IMR-90 (cell line): ENCODE measurements around the gene HSF2BP. TPM values are rescaled to one million over a fixed set of nuclear protein-coding genes. Genes with fewer than 3 reads are reported as not detected.

Experiments
- ATAC-seq: fragments of 200-7000 bp; cut with Tn5 transposase; 2 replicates; pipeline ENCODE4 v1.9.1; 2020; ENCODE audit warnings: low read depth, mild to moderate bottlenecking, moderate library complexity
- BruUV-seq: library from RNA; stranded (reverse); fragments of 400-500 nt; replicated peaks from 2 replicates; lab custom pipeline; 2021; lab: Mats Ljungman, UMichigan
- CTCF ChIA-PET: fragments of 300-600 bp; formaldehyde crosslinking; extraction: SDS; loops from one replicate; lab custom pipeline; 2021; ENCODE audit warnings: antibody characterized with exemption; lab: Yijun Ruan, JAX
- POLR2A ChIA-PET: fragments of 300-600 bp; sonication (Branson Sonifier 250); formaldehyde crosslinking; loops from one replicate; lab custom pipeline; 2022; ENCODE audit warnings: antibody characterized with exemption; ENCODE audit not compliant: unreplicated experiment; lab: Charles Lee
- DNase-seq: peaks from one replicate; pipeline ENCODE4 v3.0.0; 2013
- H2AFZ ChIP-seq: replicated peaks from 2 replicates; pipeline ENCODE3; 2013; ENCODE audit warnings: low read length, mild to moderate bottlenecking; ENCODE audit not compliant: poor library complexity
- H2AK5ac ChIP-seq: 2 replicates; pipeline ENCODE4 v1.6.1; 2013; ENCODE audit warnings: low read depth, low read length, inconsistent platforms
- H2AK9ac ChIP-seq: replicated peaks from 2 replicates; pipeline ENCODE3; 2013; ENCODE audit warnings: mild to moderate bottlenecking, low read depth, low read length, moderate library complexity; ENCODE audit not compliant: poor library complexity
- H2BK120ac ChIP-seq: 2 replicates; pipeline ENCODE4 v1.6.1; 2013; ENCODE audit warnings: low read depth, low read length, inconsistent platforms
- H2BK15ac ChIP-seq: 3 replicates; pipeline ENCODE4 v1.6.1; 2013; ENCODE audit warnings: low read depth, low read length, inconsistent platforms
- H2BK20ac ChIP-seq: 2 replicates; pipeline ENCODE4 v1.6.1; 2013; ENCODE audit warnings: low read depth, mild to moderate bottlenecking, inconsistent platforms, low read length, moderate library complexity
- H2BK5ac ChIP-seq: 2 replicates; pipeline ENCODE4 v1.6.1; 2013; ENCODE audit warnings: mild to moderate bottlenecking, low read depth, low read length, inconsistent platforms; ENCODE audit not compliant: poor library complexity, severe bottlenecking
- H3K14ac ChIP-seq: replicated peaks from 2 replicates; pipeline ENCODE4 v1.6.1; 2013; ENCODE audit warnings: low read depth, low read length, inconsistent platforms
- H3K18ac ChIP-seq: 2 replicates; pipeline ENCODE4 v1.6.1; 2013; ENCODE audit warnings: low read depth, low read length, control low read depth
- H3K23ac ChIP-seq: 2 replicates; pipeline ENCODE4 v1.6.1; 2013; ENCODE audit warnings: low read depth, low read length, inconsistent platforms
- H3K27ac ChIP-seq: 2 replicates; pipeline ENCODE4 v1.5.1; 2013; ENCODE audit warnings: mild to moderate bottlenecking, control low read depth, low read length; ENCODE audit not compliant: insufficient read depth
- H3K27me3 ChIP-seq: 2 replicates; pipeline ENCODE4 v1.6.1; 2013; ENCODE audit warnings: low read length; ENCODE audit not compliant: control insufficient read depth, insufficient read depth
- H3K36me3 ChIP-seq: 2 replicates; pipeline ENCODE4 v1.6.1; 2013; ENCODE audit warnings: low read length, mixed read lengths; ENCODE audit not compliant: control insufficient read depth, insufficient read depth
- H3K4ac ChIP-seq: 2 replicates; pipeline ENCODE4 v1.6.1; 2013; ENCODE audit warnings: low read depth, low read length, inconsistent platforms
- H3K4me1 ChIP-seq: 2 replicates; pipeline ENCODE4 v1.6.1; 2013; ENCODE audit warnings: low read length, mixed read lengths; ENCODE audit not compliant: control insufficient read depth, insufficient read depth
- H3K4me2 ChIP-seq: 2 replicates; pipeline ENCODE4 v1.6.1; 2013; ENCODE audit warnings: low read depth, mild to moderate bottlenecking, control low read depth, low read length, moderate library complexity
- H3K4me3 ChIP-seq: 2 replicates; pipeline ENCODE4 v1.5.1; 2013; ENCODE audit warnings: low read depth, mild to moderate bottlenecking, control low read depth, low read length, moderate library complexity; ENCODE audit not compliant: insufficient read depth
- H3K56ac ChIP-seq: 2 replicates; pipeline ENCODE4 v1.6.1; 2013; ENCODE audit warnings: low read length, inconsistent platforms; ENCODE audit not compliant: insufficient read depth; ENCODE audit errors: extremely low read depth
- H3K79me1 ChIP-seq, 2 experiments: 2 replicates each; pipeline ENCODE4 v1.6.1; 2013; ENCODE audit warnings: low read length in 2 of 2, inconsistent platforms in 1 of 2, low read depth in 1 of 2
- H3K9ac ChIP-seq: 2 replicates; pipeline ENCODE4 v1.6.1; 2013; ENCODE audit warnings: low read depth, low read length, control low read depth
- H3K9me1 ChIP-seq: 2 replicates; pipeline ENCODE4 v1.6.1; 2013; ENCODE audit warnings: low read length, inconsistent platforms; ENCODE audit not compliant: insufficient read depth
- H3K9me3 ChIP-seq: 2 replicates; pipeline ENCODE4 v1.6.1; 2013; ENCODE audit warnings: low read length; ENCODE audit not compliant: control insufficient read depth, insufficient read depth
- H4K20me1 ChIP-seq: 2 replicates; pipeline ENCODE4 v1.6.1; 2013; ENCODE audit warnings: low read length, inconsistent platforms; ENCODE audit not compliant: insufficient read depth
- H4K5ac ChIP-seq: 2 replicates; pipeline ENCODE4 v1.6.1; 2013; ENCODE audit warnings: mild to moderate bottlenecking, low read depth, low read length, control low read depth
- H4K8ac ChIP-seq, 2 experiments: 2 replicates each; pipeline ENCODE4 v1.6.1; 2013; ENCODE audit warnings: low read depth in 2 of 2, low read length in 2 of 2, control low read depth in 1 of 2, inconsistent platforms in 1 of 2
- H4K91ac ChIP-seq: 2 replicates; pipeline ENCODE4 v1.6.1; 2013; ENCODE audit warnings: low read depth, low read length, inconsistent platforms; ENCODE audit not compliant: insufficient read depth
- BHLHE40 ChIP-seq: fragments of 150-350 bp; IDR thresholded peaks from 2 replicates; pipeline ENCODE4 v1.6.1; 2016; ENCODE audit warnings: mild to moderate bottlenecking, low read depth, low read length
- CEBPB ChIP-seq: IDR thresholded peaks from 2 replicates; pipeline ENCODE4 v1.6.1; 2012; ENCODE audit warnings: low read depth, low read length, improper control_type of control experiment
- MXI1 ChIP-seq: IDR thresholded peaks from 2 replicates; pipeline ENCODE4 v1.6.1; 2012; ENCODE audit warnings: low read depth, mild to moderate bottlenecking, low read length, moderate library complexity, borderline replicate concordance
- NFE2L2 ChIP-seq: fragments of 150-350 bp; IDR thresholded peaks from 2 replicates; pipeline ENCODE4 v1.6.1; 2016; ENCODE audit warnings: low read depth, mild to moderate bottlenecking, low read length
- POLR2A ChIP-seq: IDR thresholded peaks from 2 replicates; pipeline ENCODE4 v1.6.1; 2012; ENCODE audit warnings: mild to moderate bottlenecking, low read depth, low read length
- RAD21 ChIP-seq: IDR thresholded peaks from 2 replicates; pipeline ENCODE4 v1.6.1; 2012; ENCODE audit warnings: low read length, improper control_type of control experiment
- RCOR1 ChIP-seq: IDR thresholded peaks from 2 replicates; pipeline ENCODE4 v1.6.1; 2012; ENCODE audit warnings: mild to moderate bottlenecking, low read length, improper control_type of control experiment; ENCODE audit not compliant: insufficient replicate concordance
- WGBS, 2 experiments: methylation state at CpG; one replicate each; pipeline versions ENCODE4 v1.1.5 to v1.1.7; 2013; ENCODE audit warnings: missing lambda C conversion rate in 2 of 2; ENCODE audit not compliant: insufficient read length in 1 of 2; ENCODE audit errors: extremely low coverage in 2 of 2; 5-methylcytosine and 5-hydroxymethylcytosine counted together
- dilution Hi-C: fragments of 300-500 bp; cut with HindIII; formaldehyde crosslinking; loops from one replicate; pipeline ENCODE4 v1.14.3; 2018; ENCODE audit warnings: low sequenced_read_pairs; ENCODE audit not compliant: unreplicated experiment
- in situ Hi-C: fragments of 300-500 bp; cut with MboI; formaldehyde crosslinking; loops from 3 replicates; pipeline ENCODE4 v1.14.3; 2019; ENCODE audit warnings: low sequenced_read_pairs, inconsistent platforms, mixed read lengths
- intact Hi-C: fragments of 100-400 bp; cut with micrococcal nuclease; formaldehyde crosslinking; loops from 2 replicates; pipeline ENCODE4 v1.10.0; 2022
- polyA plus RNA-seq, 3 experiments: library from polyadenylated mRNA; depleted of rRNA; stranded (reverse); fragments of >200 nt; gene quantifications; 2 replicates each; pipeline ENCODE4 v1.2.3, GENCODE V29; 2012; ENCODE audit warnings: low replicate concordance in 1 of 3
- total RNA-seq: library from RNA; depleted of rRNA; stranded (reverse); fragments of >200 nt; gene quantifications from 2 replicates; pipeline ENCODE4 v1.2.3, GENCODE V29; 2012

Gene HSF2BP
- total and polyA plus RNA-seq, 2 of the 4 experiments (the other 2 are of a cell fraction), result 0.87 to 0.90 TPM

GRCh38 chr21:43639470-43640353 is 19.6 kb downstream of the HSF2BP start:
- ChIA-PET POLR2A (no interaction called here), CTCF (interaction anchor here (0.8 to 2.2 kb wide), 2 partner anchors 15 to 28 kb away, joined by 4 to 12 read pairs; no protein-coding TSS in a partner anchor)
- peak overlapping the region; percentile 49 for H2BK5ac ChIP-seq
- ATAC-seq (peak; percentile 78), DNase-seq (peak; percentile 88)
- H2AK5ac ChIP-seq, result peak overlapping the region; percentile 83
- intact Hi-C loops (no loop called here), in situ Hi-C loops (loop anchor here (5.0 to 10.0 kb wide), 2 partner anchors 32 to 315 kb away; no protein-coding TSS in a partner anchor), dilution Hi-C loops (no loop called here)
- 95% methylated on average over 3 of the region's 7 CpGs; no CpG with 5 or more reads in 1 of the 2 experiments for WGBS, 2 experiments
- no peaks in the 10 kb centered on the region for H3K9me3 ChIP-seq
- peak overlapping the region; percentile 75 for H2BK20ac ChIP-seq
- no peaks in the 10 kb centered on the region for H3K27me3 ChIP-seq
- H3K18ac ChIP-seq, result peak overlapping the region; percentile 93
- peak overlapping the region; percentile 75 to 79 for H4K8ac ChIP-seq
- TF ChIP-seq NFE2L2 (no peak), RCOR1 (peak; percentile 34), BHLHE40 (no peak), RAD21 (no peak), POLR2A (no peak), CEBPB (peak; percentile 100), MXI1 (no peak)
- no TSS peak for BruUV-seq
- H3K27ac ChIP-seq, result peak overlapping the region; percentile 92
- no peak overlapping the region for H3K56ac ChIP-seq
- peak overlapping the region; percentile 81; the same call in 1 of the 3 replicates for H2BK15ac ChIP-seq
- H2AFZ ChIP-seq, result no peak overlapping the region
- H4K20me1 ChIP-seq, result no peaks in the 10 kb centered on the region
- H3K36me3 ChIP-seq, result no peaks in the 10 kb centered on the region
- peaks cover 9% of the 10 kb centered on the region for H3K4me1 ChIP-seq
- H4K5ac ChIP-seq, result peak overlapping the region; percentile 90
- peak overlapping the region; percentile 87 for H4K91ac ChIP-seq
- peak overlapping the region; percentile 24 for H3K9ac ChIP-seq
- H3K79me1 ChIP-seq, result no peaks in the 10 kb centered on the region
- H3K4me3 ChIP-seq, result no peak overlapping the region
- H2BK120ac ChIP-seq, result peak overlapping the region; percentile 80
- H3K14ac ChIP-seq, result peak overlapping the region; percentile 57
- peak overlapping the region; percentile 21; the same call in 1 of the 2 replicates for H3K23ac ChIP-seq
- H3K4me2 ChIP-seq, result no peak overlapping the region; the same call in 1 of the 2 replicates
- H2AK9ac ChIP-seq, result no peak overlapping the region
- peaks cover 4% of the 10 kb centered on the region; the same call in 1 of the 2 replicates for H3K9me1 ChIP-seq
- H3K4ac ChIP-seq, result peak overlapping the region; percentile 86
